ENCODE measurements around the gene FSCN2.

The FSCN2 gene

DNA sequence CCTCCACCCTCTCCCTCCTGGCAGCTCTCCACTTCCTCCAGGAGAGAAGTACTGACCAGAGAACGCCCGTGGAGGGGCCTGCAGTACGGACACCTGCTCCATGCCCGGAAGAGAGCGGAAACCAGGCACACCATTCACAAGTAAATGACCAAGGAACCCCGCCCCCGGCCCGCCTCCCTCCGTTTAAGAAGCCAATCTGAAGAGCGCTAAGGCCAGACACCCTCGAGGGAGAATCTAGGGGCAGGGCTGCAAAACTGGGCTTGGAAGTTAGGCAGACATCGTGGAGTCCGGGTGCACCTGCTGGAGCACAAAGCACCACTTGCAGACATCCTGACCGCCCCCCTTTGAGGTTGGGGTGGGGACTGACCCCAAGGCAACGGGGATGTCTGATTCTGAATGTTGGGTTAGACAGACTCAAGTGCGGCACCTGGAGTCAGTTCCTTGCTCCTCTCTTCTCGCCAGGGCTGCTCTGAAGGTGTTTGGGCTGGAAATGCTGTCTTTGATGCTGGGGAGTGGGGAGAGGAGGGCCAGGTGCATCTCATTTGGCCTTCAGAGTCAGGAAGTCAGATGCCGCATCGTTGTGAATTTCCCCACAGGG is 24.9 kb downstream of the FSCN2 start:
- Histone ChIP-seq H3K27ac (ENCODE audit: low read depth, low read length, severe bottlenecking) (peak overlapping the region; percentile 76), H3K9me3 (ENCODE audit: control insufficient read depth, low read length) (no peaks in the 10 kb centered on the region), H3K36me3 (ENCODE audit: control insufficient read depth, insufficient read depth, low read length) (peaks cover 42% of the 10 kb centered on the region), H3K4me3 (ENCODE audit: extremely low read depth, insufficient read depth, low read length, poor library complexity, severe bottlenecking) (peak overlapping the region; percentile 91), H3K4me1 (ENCODE audit: control insufficient read depth, insufficient read depth, low read length, poor library complexity, severe bottlenecking) (peaks cover 33% of the 10 kb centered on the region)
- WGBS, 2 experiments (ENCODE audit: insufficient coverage in 2 of 2) = 2 to 5% methylated on average over 13 of the region's 19 CpGs

DNA sequence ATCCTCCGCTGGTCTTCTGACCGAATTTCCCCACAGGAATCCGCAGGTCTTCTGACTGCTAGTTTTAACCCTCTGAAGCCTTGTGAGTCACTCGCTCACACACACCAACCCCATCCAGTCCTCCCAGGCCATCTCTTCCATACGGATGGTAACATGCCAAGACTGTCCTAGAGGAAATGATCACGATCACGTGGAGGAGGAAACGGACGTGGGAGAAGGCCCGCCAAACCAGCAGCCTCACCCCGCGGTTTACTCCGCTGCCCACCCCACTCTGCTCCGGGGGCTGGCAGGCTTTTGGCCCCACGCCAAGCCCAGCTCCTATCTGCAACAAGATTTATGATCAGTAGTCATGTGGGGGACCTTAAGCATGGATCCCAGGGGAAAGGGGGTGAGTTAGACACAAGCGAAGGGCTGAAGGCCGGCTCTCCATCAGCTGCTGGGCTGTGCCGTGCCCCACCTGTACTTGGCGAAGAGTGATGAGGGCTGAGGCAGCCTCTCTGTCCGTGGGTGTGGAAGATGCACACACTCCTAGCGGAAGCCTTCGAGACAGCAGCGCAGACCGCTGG is 25.5 kb downstream of the FSCN2 start:
- H3K4me1 ChIP-seq (ENCODE audit: control insufficient read depth, insufficient read depth, low read length, poor library complexity, severe bottlenecking) = peaks cover 33% of the 10 kb centered on the region
- H3K27ac ChIP-seq (ENCODE audit: low read depth, low read length, severe bottlenecking) = peak overlapping the region; percentile 76
- WGBS, 2 experiments (ENCODE audit: insufficient coverage in 2 of 2) = 67 to 71% methylated on average over 21 to 24 of the region's 24 CpGs
- H3K36me3 ChIP-seq (ENCODE audit: control insufficient read depth, insufficient read depth, low read length) = peaks cover 44% of the 10 kb centered on the region
- peak overlapping the region; percentile 91 for H3K4me3 ChIP-seq (ENCODE audit: extremely low read depth, insufficient read depth, low read length, poor library complexity, severe bottlenecking)
- H3K9me3 ChIP-seq (ENCODE audit: control insufficient read depth, low read length) = no peaks in the 10 kb centered on the region

DNA sequence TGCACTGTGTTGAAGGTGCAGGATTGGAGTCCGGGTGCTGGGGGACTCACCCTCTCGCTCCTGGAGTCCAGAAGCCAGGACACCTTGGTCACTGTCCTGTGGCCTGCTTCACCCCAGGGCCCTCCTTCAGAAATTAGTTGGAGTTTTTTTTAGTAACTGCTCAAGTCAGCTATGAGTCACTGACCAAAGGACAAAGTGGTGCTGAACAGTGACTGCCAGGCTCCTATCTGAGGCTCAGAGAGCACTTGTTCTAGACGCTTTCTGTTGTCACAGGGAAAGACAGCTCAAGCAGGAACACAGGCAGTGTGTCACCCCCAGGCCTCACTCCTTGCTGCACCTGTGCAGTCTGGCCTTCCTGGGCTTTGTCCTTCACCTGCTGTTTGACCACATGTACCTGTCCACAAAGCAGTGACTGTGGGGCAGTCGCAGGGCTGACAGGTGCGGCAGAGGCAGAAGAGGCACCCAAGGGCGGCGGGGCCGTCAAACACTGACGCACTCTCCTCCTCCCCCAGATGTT is 28.1 kb downstream of the FSCN2 start:
- Histone ChIP-seq H3K36me3 (ENCODE audit: control insufficient read depth, insufficient read depth, low read length) (peaks cover 47% of the 10 kb centered on the region), H3K9me3 (ENCODE audit: control insufficient read depth, low read length) (no peaks in the 10 kb centered on the region), H3K27ac (ENCODE audit: low read depth, low read length, severe bottlenecking) (no peak overlapping the region), H3K4me1 (ENCODE audit: control insufficient read depth, insufficient read depth, low read length, poor library complexity, severe bottlenecking) (peaks cover 37% of the 10 kb centered on the region), H3K4me3 (ENCODE audit: extremely low read depth, insufficient read depth, low read length, poor library complexity, severe bottlenecking) (no peak overlapping the region)
- WGBS, 2 experiments (ENCODE audit: insufficient coverage in 2 of 2) = 97 to 98% methylated on average over 3 to 9 of the region's 9 CpGs

DNA sequence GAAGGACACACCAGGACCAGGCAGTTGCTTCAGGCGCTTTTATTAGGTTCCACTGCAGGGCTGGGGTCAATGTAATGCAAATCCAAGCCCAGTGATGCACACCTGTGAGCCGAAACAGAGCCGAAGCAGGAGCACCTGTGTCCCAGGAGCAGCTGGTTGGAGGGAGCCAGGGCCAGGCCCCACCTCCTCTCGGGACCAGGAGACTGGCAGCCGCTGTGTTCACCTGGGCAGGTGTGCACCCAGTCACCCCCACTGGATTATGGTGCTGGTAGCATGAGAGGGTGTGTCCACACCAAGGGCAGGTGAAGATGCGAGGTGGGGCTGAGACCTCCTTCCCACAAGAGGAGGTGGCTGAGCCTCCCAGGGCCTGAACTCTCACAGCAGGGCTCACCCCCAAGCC is 28.7 kb downstream of the FSCN2 start:
- no peaks in the 10 kb centered on the region for H3K9me3 ChIP-seq (ENCODE audit: control insufficient read depth, low read length)
- H3K36me3 ChIP-seq (ENCODE audit: control insufficient read depth, insufficient read depth, low read length) = peaks cover 53% of the 10 kb centered on the region
- no peak overlapping the region for H3K27ac ChIP-seq (ENCODE audit: low read depth, low read length, severe bottlenecking)
- H3K4me3 ChIP-seq (ENCODE audit: extremely low read depth, insufficient read depth, low read length, poor library complexity, severe bottlenecking) = no peak overlapping the region
- H3K4me1 ChIP-seq (ENCODE audit: control insufficient read depth, insufficient read depth, low read length, poor library complexity, severe bottlenecking) = peaks cover 39% of the 10 kb centered on the region
- WGBS, 2 experiments (ENCODE audit: insufficient coverage in 2 of 2) = 89 to 96% methylated on average over 5 to 6 of the region's 6 CpGs

DNA sequence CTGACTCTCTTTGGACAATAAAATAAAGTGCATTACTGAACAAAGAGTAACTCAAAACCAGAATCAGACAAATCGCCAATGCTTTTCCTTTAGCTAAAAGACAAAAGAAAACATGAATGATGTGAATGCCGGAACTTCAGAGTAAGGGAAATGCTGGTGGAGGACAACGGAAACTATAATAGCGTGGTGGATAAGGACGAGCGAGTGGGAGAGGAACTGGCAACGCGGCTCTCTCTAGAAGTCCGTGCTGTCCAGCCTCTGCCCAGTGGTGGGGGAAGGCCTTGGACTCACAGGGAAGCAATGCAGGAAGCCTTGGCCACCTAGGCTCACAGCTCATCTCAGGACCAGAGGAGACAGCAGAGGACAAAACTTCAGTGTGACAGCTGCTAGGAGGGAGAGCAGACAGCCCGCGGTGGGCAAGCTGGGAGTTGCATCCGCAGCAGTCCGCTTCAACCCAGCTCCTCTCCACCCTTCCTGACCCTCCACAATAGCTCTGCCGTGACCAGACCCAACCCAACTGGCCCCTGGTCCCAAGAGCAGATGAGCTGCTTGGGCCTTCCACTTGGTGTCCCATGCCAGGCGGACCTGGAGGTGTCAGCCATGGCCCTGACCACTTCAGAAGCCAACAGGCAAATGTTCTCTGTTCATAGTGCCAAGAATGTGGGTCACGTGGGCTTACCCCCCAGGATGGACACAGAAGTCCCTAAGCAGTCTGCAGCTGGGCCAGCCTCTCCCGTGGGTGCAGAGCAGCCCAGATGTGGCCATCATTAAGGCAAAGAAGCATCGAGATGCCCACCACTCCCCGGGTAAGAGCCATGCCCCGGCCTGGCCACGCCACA is 29.3 kb downstream of the FSCN2 start:
- no peaks in the 10 kb centered on the region for H3K9me3 ChIP-seq (ENCODE audit: control insufficient read depth, low read length)
- WGBS, 2 experiments (ENCODE audit: insufficient coverage in 2 of 2) = 96 to 97% methylated on average over 19 to 20 of the region's 21 CpGs
- peaks cover 39% of the 10 kb centered on the region for H3K4me1 ChIP-seq (ENCODE audit: control insufficient read depth, insufficient read depth, low read length, poor library complexity, severe bottlenecking)
- H3K4me3 ChIP-seq (ENCODE audit: extremely low read depth, insufficient read depth, low read length, poor library complexity, severe bottlenecking) = no peak overlapping the region
- peaks cover 60% of the 10 kb centered on the region for H3K36me3 ChIP-seq (ENCODE audit: control insufficient read depth, insufficient read depth, low read length)
- no peak overlapping the region for H3K27ac ChIP-seq (ENCODE audit: low read depth, low read length, severe bottlenecking)

DNA sequence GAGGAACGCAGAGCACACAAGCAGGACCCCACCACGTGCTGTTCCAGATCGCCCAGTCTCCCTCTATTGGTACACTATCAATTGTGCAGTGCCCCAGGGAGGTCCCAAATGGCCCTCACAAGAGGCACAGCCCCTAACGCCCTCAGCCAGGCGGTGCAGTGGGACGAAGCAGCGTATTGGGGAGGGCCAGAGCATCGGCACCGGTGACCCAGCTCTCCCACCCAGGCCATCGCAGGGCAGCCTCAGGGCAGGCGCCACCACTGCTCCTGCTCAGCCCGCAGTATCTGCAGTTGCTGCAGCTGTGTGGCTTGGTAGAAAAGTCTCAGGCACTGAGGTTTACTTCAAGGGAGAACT is 29.9 kb downstream of the FSCN2 start:
- Histone ChIP-seq H3K27ac (ENCODE audit: low read depth, low read length, severe bottlenecking) (no peak overlapping the region), H3K4me1 (ENCODE audit: control insufficient read depth, insufficient read depth, low read length, poor library complexity, severe bottlenecking) (peaks cover 39% of the 10 kb centered on the region), H3K36me3 (ENCODE audit: control insufficient read depth, insufficient read depth, low read length) (peaks cover 65% of the 10 kb centered on the region), H3K4me3 (ENCODE audit: extremely low read depth, insufficient read depth, low read length, poor library complexity, severe bottlenecking) (no peak overlapping the region), H3K9me3 (ENCODE audit: control insufficient read depth, low read length) (no peaks in the 10 kb centered on the region)
- 96 to 97% methylated on average over 12 of the region's 12 CpGs for WGBS, 2 experiments (ENCODE audit: insufficient coverage in 2 of 2)

DNA sequence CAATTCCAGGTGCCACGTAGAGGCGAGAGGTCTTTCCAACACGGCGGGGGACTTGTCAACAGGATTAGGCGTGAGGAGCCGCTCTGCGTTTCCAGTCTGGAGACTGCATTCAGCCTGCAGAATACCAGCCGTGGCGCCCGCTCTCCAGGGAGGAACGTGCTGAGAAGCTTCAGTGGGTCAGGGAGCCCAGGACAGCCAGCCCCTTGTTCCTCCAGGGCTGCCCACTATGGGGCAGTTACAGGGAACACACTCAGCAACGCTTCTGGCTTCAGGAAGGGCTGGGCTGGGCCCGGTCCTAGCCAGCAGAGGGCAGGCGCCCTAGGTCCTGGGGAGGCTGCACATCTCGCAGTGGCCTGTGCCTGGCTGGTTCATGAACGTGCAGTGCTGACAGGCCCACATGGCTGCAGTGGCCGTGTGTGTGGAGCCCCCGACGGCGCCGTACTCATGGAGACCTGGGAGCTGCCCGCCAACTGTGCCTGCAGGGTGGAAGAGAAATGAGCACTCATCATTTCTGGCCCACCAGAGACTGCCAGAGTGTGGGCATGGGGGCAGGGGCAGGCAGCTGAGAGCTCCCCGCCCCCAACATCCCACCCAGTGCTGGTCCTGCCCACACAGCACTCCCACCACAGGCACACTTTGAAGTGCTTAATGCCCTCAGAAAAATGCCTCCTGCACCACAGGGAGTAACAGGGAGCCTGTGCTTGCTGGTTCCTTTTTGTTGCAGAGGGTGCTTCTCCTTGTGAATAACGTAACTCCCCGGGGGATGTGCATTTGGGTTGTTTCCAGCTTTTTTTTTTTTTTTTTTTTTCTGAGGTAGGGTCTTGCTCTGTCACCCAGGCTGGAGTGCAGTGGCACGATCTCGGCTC is 31.0 kb downstream of the FSCN2 start:
- Histone ChIP-seq H3K4me1 (ENCODE audit: control insufficient read depth, insufficient read depth, low read length, poor library complexity, severe bottlenecking) (peaks cover 30% of the 10 kb centered on the region), H3K36me3 (ENCODE audit: control insufficient read depth, insufficient read depth, low read length) (peaks cover 76% of the 10 kb centered on the region), H3K4me3 (ENCODE audit: extremely low read depth, insufficient read depth, low read length, poor library complexity, severe bottlenecking) (no peak overlapping the region), H3K27ac (ENCODE audit: low read depth, low read length, severe bottlenecking) (no peak overlapping the region), H3K9me3 (ENCODE audit: control insufficient read depth, low read length) (no peaks in the 10 kb centered on the region)
- 80 to 85% methylated on average over 21 to 25 of the region's 27 CpGs for WGBS, 2 experiments (ENCODE audit: insufficient coverage in 2 of 2)

DNA sequence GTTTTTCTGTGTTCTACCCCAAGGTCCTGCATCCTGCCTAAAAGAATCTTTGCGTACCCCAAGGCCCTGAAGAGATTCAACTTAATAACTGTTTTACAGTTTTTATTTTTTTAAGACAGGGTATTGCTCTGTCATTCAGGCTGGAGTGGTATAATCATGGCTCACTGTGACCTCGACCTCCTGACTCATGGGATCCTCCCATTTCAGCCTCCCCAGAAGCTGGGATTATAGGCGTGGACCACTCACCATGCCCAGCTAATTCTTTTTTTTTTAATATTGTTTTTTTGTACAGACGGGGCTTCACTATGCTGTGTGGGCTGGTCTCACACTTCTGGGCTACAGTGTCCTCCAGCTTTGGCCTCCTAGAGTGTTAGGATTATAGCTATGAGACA is 33.3 kb downstream of the FSCN2 start:
- Histone ChIP-seq H3K9me3 (ENCODE audit: control insufficient read depth, low read length) (no peaks in the 10 kb centered on the region), H3K36me3 (ENCODE audit: control insufficient read depth, insufficient read depth, low read length) (peaks cover 92% of the 10 kb centered on the region), H3K27ac (ENCODE audit: low read depth, low read length, severe bottlenecking) (no peak overlapping the region), H3K4me1 (ENCODE audit: control insufficient read depth, insufficient read depth, low read length, poor library complexity, severe bottlenecking) (peaks cover 46% of the 10 kb centered on the region), H3K4me3 (ENCODE audit: extremely low read depth, insufficient read depth, low read length, poor library complexity, severe bottlenecking) (no peak overlapping the region)
- no CpG with 5 or more reads among the region's 4 CpGs for WGBS, 2 experiments (ENCODE audit: insufficient coverage in 2 of 2)

DNA sequence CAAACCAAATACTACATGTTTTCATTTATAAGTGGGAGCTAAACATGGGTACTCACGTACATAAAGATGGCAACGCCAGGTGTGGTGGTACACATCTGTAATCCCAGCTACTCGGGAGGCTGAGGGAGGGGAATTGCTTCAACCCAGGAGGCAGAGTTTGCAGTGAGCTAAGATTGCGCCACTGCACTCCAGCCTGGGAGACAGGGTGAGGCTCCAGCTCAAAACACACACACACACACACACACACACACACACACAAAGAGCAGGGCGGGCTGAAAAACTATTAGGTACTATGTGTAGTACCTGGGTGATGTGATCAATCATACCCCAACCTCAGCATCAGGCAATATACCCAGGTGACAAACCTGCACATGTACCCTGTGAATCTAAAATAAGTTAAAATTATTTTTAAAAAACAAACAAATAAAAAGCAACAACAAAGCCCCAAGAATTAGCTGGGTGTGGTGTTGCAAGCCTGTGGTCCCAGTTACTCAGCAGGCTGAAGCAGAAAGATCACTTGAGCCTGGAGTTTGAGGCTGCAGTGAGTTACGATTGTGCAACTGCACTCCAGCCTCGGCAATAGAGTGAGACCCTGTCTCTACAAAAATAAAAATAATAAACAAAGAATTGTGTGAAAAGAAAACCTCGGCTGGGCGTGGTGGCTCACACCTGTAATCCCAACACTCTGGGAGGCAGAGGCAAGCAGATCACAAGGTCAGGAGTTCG is 35.8 kb downstream of the FSCN2 start:
- peaks cover 61% of the 10 kb centered on the region for H3K4me1 ChIP-seq (ENCODE audit: control insufficient read depth, insufficient read depth, low read length, poor library complexity, severe bottlenecking)
- no peak overlapping the region for H3K4me3 ChIP-seq (ENCODE audit: extremely low read depth, insufficient read depth, low read length, poor library complexity, severe bottlenecking)
- H3K36me3 ChIP-seq (ENCODE audit: control insufficient read depth, insufficient read depth, low read length) = peaks cover 86% of the 10 kb centered on the region
- H3K9me3 ChIP-seq (ENCODE audit: control insufficient read depth, low read length) = no peaks in the 10 kb centered on the region
- H3K27ac ChIP-seq (ENCODE audit: low read depth, low read length, severe bottlenecking) = no peak overlapping the region
- WGBS, 2 experiments (ENCODE audit: insufficient coverage in 2 of 2) = 89 to 95% methylated on average over 3 to 6 of the region's 10 CpGs

DNA sequence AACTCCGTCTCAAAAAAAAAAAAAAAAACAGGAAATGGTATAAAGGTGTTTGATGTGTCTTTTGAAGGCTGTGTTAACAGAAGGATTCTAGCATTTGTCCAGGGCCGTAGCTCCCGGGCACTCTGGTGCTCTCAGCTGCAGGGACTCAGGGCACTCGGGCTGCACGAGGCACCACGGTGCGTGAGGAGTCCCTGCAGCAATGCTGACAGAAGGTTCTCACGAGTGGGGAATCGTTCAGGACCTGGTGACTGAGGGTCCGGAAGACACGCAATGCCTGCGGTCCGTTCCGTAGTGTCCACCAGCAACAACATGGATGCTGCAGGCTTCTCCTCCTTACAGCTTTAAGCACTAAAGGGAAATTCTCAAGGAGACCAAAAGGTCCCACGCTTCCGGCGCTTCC is 36.6 kb downstream of the FSCN2 start:
- H3K9me3 ChIP-seq (ENCODE audit: control insufficient read depth, low read length) = no peaks in the 10 kb centered on the region
- no peak overlapping the region for H3K27ac ChIP-seq (ENCODE audit: low read depth, low read length, severe bottlenecking)
- H3K4me3 ChIP-seq (ENCODE audit: extremely low read depth, insufficient read depth, low read length, poor library complexity, severe bottlenecking) = no peak overlapping the region
- peaks cover 60% of the 10 kb centered on the region for H3K4me1 ChIP-seq (ENCODE audit: control insufficient read depth, insufficient read depth, low read length, poor library complexity, severe bottlenecking)
- 97 to 99% methylated on average over 17 of the region's 17 CpGs for WGBS, 2 experiments (ENCODE audit: insufficient coverage in 2 of 2)
- peaks cover 87% of the 10 kb centered on the region for H3K36me3 ChIP-seq (ENCODE audit: control insufficient read depth, insufficient read depth, low read length)

Measured in mesodermal cell (in vitro differentiated cells).